Naive thymus-derived CD4-positive, alpha-beta T cell (primary cell): ENCODE measurements around the gene VWA5B1. TPM values are rescaled to one million over a fixed set of nuclear protein-coding genes. Genes with fewer than 3 reads are reported as not detected.

Experiments
- ATAC-seq: fragments of 150-1000 bp; cut with Tn5 transposase; 2 replicates; pipeline ENCODE4 v1.10.0; 2021; ENCODE audit warnings: mild to moderate bottlenecking, moderate library complexity
- CTCF ChIA-PET: fragments of 350-600 bp; sonication (Branson Sonifier 250); formaldehyde crosslinking; loops from one replicate; lab custom pipeline; 2021; ENCODE audit warnings: antibody characterized with exemption; lab: Charles Lee
- POLR2A ChIA-PET: fragments of 350-600 bp; sonication (Branson Sonifier 250); formaldehyde crosslinking; loops from one replicate; lab custom pipeline; 2021; ENCODE audit warnings: antibody characterized with exemption, inconsistent platforms; lab: Charles Lee
- DNase-seq, 9 donors: peaks; one replicate each; pipeline versions ENCODE4 v3.0.0 to v3.0.0-alpha.2; 2020 to 2022; ENCODE audit warnings: mixed read lengths in 1 of 9
- H3K27ac ChIP-seq: one replicate; pipeline ENCODE4 v1.7.0; 2013; ENCODE audit warnings: mild to moderate bottlenecking, low read depth, low read length, moderate library complexity
- H3K27me3 ChIP-seq, 2 donors: one replicate each; pipeline ENCODE4 v1.7.0; 2013; ENCODE audit warnings: low read length in 2 of 2, mild to moderate bottlenecking in 2 of 2, moderate library complexity in 2 of 2; ENCODE audit not compliant: control insufficient read depth in 2 of 2, insufficient read depth in 2 of 2
- H3K36me3 ChIP-seq, 3 experiments: 1 replicate in 2 of 3; 2 replicates in 1 of 3; pipeline ENCODE4 v1.7.0; 2013; ENCODE audit warnings: low read length in 3 of 3, mild to moderate bottlenecking in 3 of 3, moderate library complexity in 1 of 3; ENCODE audit not compliant: insufficient read depth in 3 of 3, control insufficient read depth in 2 of 3
- H3K4me1 ChIP-seq, 2 donors: one replicate each; pipeline ENCODE4 v1.7.0; 2013; ENCODE audit warnings: low read length in 2 of 2, mild to moderate bottlenecking in 2 of 2, moderate library complexity in 1 of 2; ENCODE audit not compliant: control insufficient read depth in 2 of 2, insufficient read depth in 2 of 2
- H3K4me3 ChIP-seq: 2 replicates; pipeline ENCODE4 v1.7.0; 2013; ENCODE audit warnings: mild to moderate bottlenecking, low read length
- H3K9me3 ChIP-seq, 3 experiments: 1 replicate in 2 of 3; 2 replicates in 1 of 3; pipeline ENCODE4 v1.7.0; 2013; ENCODE audit warnings: low read length in 3 of 3; ENCODE audit not compliant: control insufficient read depth in 2 of 3
- H3K27ac Mint-ChIP-seq, 9 donors: one replicate each; pipeline ENCODE4 v1.8.0; 2020 to 2022; ENCODE audit warnings: mixed read lengths in 9 of 9, mild to moderate bottlenecking in 8 of 9, moderate library complexity in 5 of 9, inconsistent platforms in 2 of 9
- H3K27me3 Mint-ChIP-seq, 5 donors: one replicate each; pipeline ENCODE4 v1.8.0; 2021 to 2022; ENCODE audit warnings: mixed read lengths in 5 of 5, mild to moderate bottlenecking in 1 of 5
- H3K36me3 Mint-ChIP-seq, 5 donors: one replicate each; pipeline ENCODE4 v1.8.0; 2020 to 2022; ENCODE audit warnings: mixed read lengths in 5 of 5, mild to moderate bottlenecking in 3 of 5, inconsistent platforms in 1 of 5
- H3K4me1 Mint-ChIP-seq, 7 donors: one replicate each; pipeline ENCODE4 v1.8.0; 2020 to 2022; ENCODE audit warnings: mixed read lengths in 7 of 7, mild to moderate bottlenecking in 3 of 7, inconsistent platforms in 1 of 7
- H3K4me3 Mint-ChIP-seq, 10 donors: one replicate each; pipeline ENCODE4 v1.8.0; 2020 to 2022; ENCODE audit warnings: mild to moderate bottlenecking in 10 of 10, mixed read lengths in 10 of 10, moderate library complexity in 6 of 10, inconsistent platforms in 2 of 10
- H3K9me3 Mint-ChIP-seq, 11 donors: one replicate each; pipeline ENCODE4 v1.8.0; 2020 to 2022; ENCODE audit warnings: mixed read lengths in 11 of 11, mild to moderate bottlenecking in 4 of 11, inconsistent platforms in 1 of 11, moderate library complexity in 1 of 11
- intact Hi-C, 2 donors: fragments of 100-400 bp; cut with micrococcal nuclease; formaldehyde crosslinking; loops; one replicate each; pipeline ENCODE4 v1.15.1; 2023
- polyA plus RNA-seq, 2 donors: library from polyadenylated mRNA; unstranded; fragments of 300-500 nt; fragmentation: Illumina TruSeq; gene quantifications; one replicate each; pipeline ENCODE4 v1.2.3, GENCODE V29; 2021
- total RNA-seq, 6 experiments: library from RNA in 5 of 6; stranded (reverse) in 5 of 6; gene quantifications; 1 replicate in 5 of 6; 2 replicates in 1 of 6; pipeline ENCODE4 v1.2.3 and lab custom pipeline; 2021 to 2026

VWA5B1 gene
- total and polyA plus RNA-seq, 7 experiments from 2014 or later, result 0.05 to 0.46 (median 0.08) TPM; not detected in 2

- CTCF ChIA-PET, result interaction anchor here (0.9 kb wide), 1 partner anchor 11 kb away, joined by 3 read pairs; no protein-coding TSS in a partner anchor
- no peak for ATAC-seq
- Mint-ChIP-seq H3K4me3 (no peak overlapping the region), H3K9me3 (peaks cover 0 to 3% (median 0%) of the 10 kb centered on the region in 11 donors), H3K27me3 (peaks cover 27 to 55% (median 50%) of the 10 kb centered on the region in 5 donors), H3K4me1 (peaks cover 0 to 5% (median 0%) of the 10 kb centered on the region in 7 donors), H3K36me3 (no peaks in the 10 kb centered on the region), H3K27ac (no peak overlapping the region)
- DNase-seq, result no peak
- H3K27ac ChIP-seq, result no peak overlapping the region
- no peaks in the 10 kb centered on the region for H3K36me3 ChIP-seq
- intact Hi-C loops, result no loop called here
- no peak overlapping the region for H3K4me3 ChIP-seq
- H3K27me3 ChIP-seq, result no peaks in the 10 kb centered on the region
- POLR2A ChIA-PET, result no interaction called here
- H3K4me1 ChIP-seq, result no peaks in the 10 kb centered on the region
- H3K9me3 ChIP-seq, result no peaks in the 10 kb centered on the region
These were observed 90.5 kb downstream of the VWA5B1 start for GRCh38 chr1:20381045-20381641.

DNA sequence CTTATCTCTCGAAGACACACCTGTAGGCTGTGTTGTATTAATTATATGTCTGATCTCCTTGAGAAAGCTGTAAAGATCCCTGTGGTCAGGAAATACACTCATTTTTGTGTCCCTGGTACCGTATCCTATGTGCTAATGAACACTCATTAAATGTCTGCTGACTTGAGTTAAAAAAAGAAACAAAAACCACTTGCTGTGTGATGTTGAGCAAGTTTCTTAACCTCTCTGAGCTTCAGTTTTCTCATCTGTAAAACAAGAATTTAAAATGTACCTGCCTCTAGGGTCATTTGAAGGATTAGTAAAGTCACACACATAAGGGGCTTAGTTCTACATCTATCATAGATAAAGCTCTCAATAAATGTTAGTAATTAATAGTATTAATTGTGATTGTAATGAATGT lies 91.3 kb downstream of the VWA5B1 start:
- H3K36me3 Mint-ChIP-seq, result no peaks in the 10 kb centered on the region
- Histone ChIP-seq H3K27ac (no peak overlapping the region), H3K9me3 (no peaks in the 10 kb centered on the region), H3K36me3 (no peaks in the 10 kb centered on the region), H3K4me1 (no peaks in the 10 kb centered on the region), H3K4me3 (no peak overlapping the region), H3K27me3 (no peaks in the 10 kb centered on the region)
- ChIA-PET CTCF (no interaction called here), POLR2A (no interaction called here)
- H3K9me3 Mint-ChIP-seq, result peaks cover 0 to 3% (median 0%) of the 10 kb centered on the region in 11 donors
- H3K27ac Mint-ChIP-seq, result no peak overlapping the region
- peaks cover 35 to 57% (median 55%) of the 10 kb centered on the region in 5 donors for H3K27me3 Mint-ChIP-seq
- no peak overlapping the region for H3K4me3 Mint-ChIP-seq
- peaks cover 0 to 5% (median 0%) of the 10 kb centered on the region in 7 donors for H3K4me1 Mint-ChIP-seq
- intact Hi-C loops, result no loop called here
- no peak for DNase-seq
- no peak for ATAC-seq

DNA sequence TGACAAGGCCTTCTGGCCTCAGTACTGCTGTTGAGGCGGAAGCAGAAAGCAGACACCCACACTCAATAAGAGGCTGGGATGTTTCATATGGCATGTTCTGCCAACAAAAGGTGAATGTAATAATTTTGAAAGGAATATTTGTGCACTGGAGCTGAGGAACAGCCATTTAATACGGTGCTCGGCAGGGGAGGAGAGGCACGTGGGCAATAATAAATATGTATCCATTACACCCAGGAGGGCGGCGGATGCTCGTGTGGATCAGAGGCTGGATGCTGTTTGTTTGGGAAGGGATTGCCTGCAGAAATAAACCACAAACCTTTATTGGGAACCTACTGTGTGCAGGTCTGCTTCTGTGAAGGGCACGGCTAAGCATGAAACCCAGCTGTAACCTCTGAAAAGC lies 92.0 kb downstream of the VWA5B1 start:
- DNase-seq (no peak), ATAC-seq (no peak)
- Histone ChIP-seq H3K4me1 (no peaks in the 10 kb centered on the region), H3K4me3 (no peak overlapping the region), H3K27me3 (no peaks in the 10 kb centered on the region), H3K27ac (no peak overlapping the region), H3K36me3 (no peaks in the 10 kb centered on the region), H3K9me3 (no peaks in the 10 kb centered on the region)
- peaks cover 0 to 5% (median 0%) of the 10 kb centered on the region in 7 donors for H3K4me1 Mint-ChIP-seq
- ChIA-PET POLR2A (no interaction called here), CTCF (no interaction called here)
- peaks cover 39 to 60% (median 49%) of the 10 kb centered on the region in 5 donors for H3K27me3 Mint-ChIP-seq
- H3K36me3 Mint-ChIP-seq, result no peaks in the 10 kb centered on the region
- peaks cover 0 to 3% (median 0%) of the 10 kb centered on the region in 11 donors for H3K9me3 Mint-ChIP-seq
- intact Hi-C loops, result no loop called here
- H3K4me3 Mint-ChIP-seq, result no peak overlapping the region
- H3K27ac Mint-ChIP-seq, result no peak overlapping the region

- intact Hi-C loops, result no loop called here
- no peak overlapping the region for H3K27ac Mint-ChIP-seq
- no peak overlapping the region for H3K4me3 ChIP-seq
- no peaks in the 10 kb centered on the region for H3K27me3 ChIP-seq
- no peak for ATAC-seq
- peaks cover 0 to 3% (median 0%) of the 10 kb centered on the region in 11 donors for H3K9me3 Mint-ChIP-seq
- H3K36me3 Mint-ChIP-seq, result no peaks in the 10 kb centered on the region
- no peaks in the 10 kb centered on the region for H3K4me1 ChIP-seq
- H3K36me3 ChIP-seq, result no peaks in the 10 kb centered on the region
- no peak overlapping the region for H3K4me3 Mint-ChIP-seq
- DNase-seq, result no peak
- ChIA-PET POLR2A (no interaction called here), CTCF (interaction anchor here (0.6 kb wide), 1 partner anchor 1054 kb away, joined by 4 read pairs; no protein-coding TSS in a partner anchor)
- no peaks in the 10 kb centered on the region for H3K9me3 ChIP-seq
- H3K27me3 Mint-ChIP-seq, result peaks cover 40 to 65% (median 52%) of the 10 kb centered on the region in 5 donors
- H3K27ac ChIP-seq, result no peak overlapping the region
- H3K4me1 Mint-ChIP-seq, result peaks cover 0 to 2% (median 0%) of the 10 kb centered on the region in 7 donors
These were observed 93.0 kb downstream of the VWA5B1 start for GRCh38 chr1:20383631-20384030.

DNA sequence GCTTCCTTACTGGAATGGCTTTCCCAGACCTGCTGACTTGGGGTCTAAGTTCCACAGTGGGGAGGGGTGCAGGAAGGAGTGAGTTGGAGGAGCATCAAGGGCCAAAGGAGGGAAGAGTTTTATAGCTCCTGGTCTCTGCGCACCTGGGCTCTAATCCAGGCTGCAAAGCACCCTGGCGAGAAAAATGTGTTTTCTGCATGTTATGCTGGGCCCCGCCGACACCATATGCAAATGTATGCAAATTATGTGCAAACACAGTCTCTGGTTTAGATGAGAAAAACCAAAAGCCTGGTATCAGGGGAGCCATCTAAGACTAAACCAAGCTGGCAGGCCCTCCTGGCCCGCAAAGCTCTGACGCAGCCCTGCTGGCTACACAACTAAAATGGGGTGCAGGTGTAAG lies 95.0 kb downstream of the VWA5B1 start:
- H3K36me3 ChIP-seq, result no peaks in the 10 kb centered on the region

GRCh38 chr1:20386323-20387081 lies 95.8 kb downstream of the VWA5B1 start:
- Mint-ChIP-seq H3K4me3 (no peak overlapping the region), H3K27me3 (peaks cover 34 to 84% (median 50%) of the 10 kb centered on the region in 5 donors), H3K9me3 (peaks cover 0 to 3% (median 0%) of the 10 kb centered on the region in 11 donors), H3K27ac (peak overlapping the region in 1 of 9 donors; percentile 4), H3K4me1 (no peaks in the 10 kb centered on the region), H3K36me3 (no peaks in the 10 kb centered on the region)
- DNase-seq (no peak), ATAC-seq (no peak)
- Histone ChIP-seq H3K36me3 (no peaks in the 10 kb centered on the region), H3K4me1 (no peaks in the 10 kb centered on the region), H3K27me3 (peaks cover 0 to under 1% of the 10 kb centered on the region in 2 donors), H3K27ac (no peak overlapping the region), H3K4me3 (no peak overlapping the region), H3K9me3 (no peaks in the 10 kb centered on the region)
- CTCF ChIA-PET, result no interaction called here
- POLR2A ChIA-PET, result no interaction called here
- intact Hi-C loops, result no loop called here

More for the DNA sequence above, 95.0 kb downstream of the VWA5B1 start:
- ATAC-seq (no peak), DNase-seq (no peak)
- H3K27me3 ChIP-seq, result no peaks in the 10 kb centered on the region
- POLR2A ChIA-PET, result no interaction called here
- CTCF ChIA-PET, result no interaction called here
- no peak overlapping the region for H3K4me3 Mint-ChIP-seq
- H3K27me3 Mint-ChIP-seq, result peaks cover 32 to 76% (median 47%) of the 10 kb centered on the region in 5 donors
- no peak overlapping the region for H3K4me3 ChIP-seq
- no peaks in the 10 kb centered on the region for H3K4me1 Mint-ChIP-seq
- intact Hi-C loops, result no loop called here
- no peaks in the 10 kb centered on the region for H3K4me1 ChIP-seq
- no peak overlapping the region for H3K27ac ChIP-seq
- H3K36me3 Mint-ChIP-seq, result no peaks in the 10 kb centered on the region
- H3K27ac Mint-ChIP-seq, result no peak overlapping the region
- H3K9me3 ChIP-seq, result no peaks in the 10 kb centered on the region
- peaks cover 0 to 3% (median 0%) of the 10 kb centered on the region in 11 donors for H3K9me3 Mint-ChIP-seq
